ENCODE measurements around the gene TOR2A. TPM values are rescaled to one million over a fixed set of nuclear protein-coding genes. Genes with fewer than 3 reads are reported as not detected.

The TOR2A gene
- polyA plus RNA-seq, 1 donor (not counting 4 experiments of a cell fraction or from before 2014, with no cell fraction given): 2.3 TPM

GRCh38 chr9:127700594-127701255, 34.4 kb downstream of the TOR2A start:
- DNase-seq (ENCODE audit: low read depth, low spot score): no peak

GRCh38 chr9:127700140-127700539, 35.0 kb downstream of the TOR2A start:
- no peak for FAIRE-seq
- Histone ChIP-seq H3K27me3 (ENCODE audit: control insufficient read depth, extremely low read depth, insufficient read depth, low read length) (no peaks in the 10 kb centered on the region), H3K36me3 (ENCODE audit: control insufficient read depth in 2 of 2, extremely low read depth in 1 of 2, insufficient read depth in 2 of 2, low read length in 2 of 2) (no peaks in the 10 kb centered on the region), H2AFZ (ENCODE audit: control insufficient read depth, low read length) (no peak overlapping the region), H3K27ac (ENCODE audit: control insufficient read depth, insufficient read depth, low read length) (no peak overlapping the region), H3K4me3 (ENCODE audit: control insufficient read depth in 2 of 3, extremely low read depth in 1 of 3, insufficient read depth in 2 of 3, low read depth in 1 of 3, low read length in 3 of 3) (no peak overlapping the region), H3K4me2 (ENCODE audit: control insufficient read depth, extremely low read depth, insufficient read depth, low read depth, low read length) (no peak overlapping the region), H4K20me1 (ENCODE audit: control insufficient read depth, extremely low read depth, insufficient read depth, low read length) (no peaks in the 10 kb centered on the region), H3K9me3 (ENCODE audit: control insufficient read depth, low read depth, low read length) (no peaks in the 10 kb centered on the region), H3K9me1 (ENCODE audit: control insufficient read depth, extremely low read depth, insufficient read depth, low read length) (no peaks in the 10 kb centered on the region), H3K9ac (ENCODE audit: control insufficient read depth, extremely low read depth, insufficient read depth, low read length) (no peak overlapping the region), H3K79me2 (ENCODE audit: control insufficient read depth, insufficient read depth, low read length) (no peaks in the 10 kb centered on the region), H3K4me1 (ENCODE audit: control insufficient read depth, extremely low read depth, insufficient read depth, low read length) (peaks cover 4% of the 10 kb centered on the region)
- TF ChIP-seq CTCF (optimal IDR thresholded peaks at IDR 0.05 in 1 of 3, IDR thresholded peaks at IDR 0.05 in 1 of 3, conservative IDR thresholded peaks at IDR 0.05 in 1 of 3; ENCODE audit: extremely low read depth in 1 of 3, insufficient read depth in 2 of 3, low read length in 3 of 3) (no peak), EZH2 (IDR thresholded peaks at IDR 0.05; ENCODE audit: low read length) (no peak)
- dilution Hi-C loops (cut with MboI; ENCODE audit: extremely low pct_ligation_motif_present, low sequenced_read_pairs): no loop called here
- no peak for DNase-seq (ENCODE audit: low read depth, low spot score)

More at GRCh38 chr9:127700594-127701255, 34.4 kb downstream of the TOR2A start:
- Histone ChIP-seq H4K20me1 (ENCODE audit: control insufficient read depth, extremely low read depth, insufficient read depth, low read length) (no peaks in the 10 kb centered on the region), H3K4me1 (ENCODE audit: control insufficient read depth, extremely low read depth, insufficient read depth, low read length) (peaks cover 4% of the 10 kb centered on the region), H3K27ac (ENCODE audit: control insufficient read depth, insufficient read depth, low read length) (no peak overlapping the region), H3K36me3 (ENCODE audit: control insufficient read depth in 2 of 2, extremely low read depth in 1 of 2, insufficient read depth in 2 of 2, low read length in 2 of 2) (no peaks in the 10 kb centered on the region), H3K9me3 (ENCODE audit: control insufficient read depth, low read depth, low read length) (no peaks in the 10 kb centered on the region), H3K27me3 (ENCODE audit: control insufficient read depth, extremely low read depth, insufficient read depth, low read length) (no peaks in the 10 kb centered on the region), H3K4me3 (ENCODE audit: control insufficient read depth in 2 of 3, extremely low read depth in 1 of 3, insufficient read depth in 2 of 3, low read depth in 1 of 3, low read length in 3 of 3) (no peak overlapping the region), H3K9ac (ENCODE audit: control insufficient read depth, extremely low read depth, insufficient read depth, low read length) (no peak overlapping the region), H3K4me2 (ENCODE audit: control insufficient read depth, extremely low read depth, insufficient read depth, low read depth, low read length) (no peak overlapping the region), H3K79me2 (ENCODE audit: control insufficient read depth, insufficient read depth, low read length) (no peaks in the 10 kb centered on the region), H3K9me1 (ENCODE audit: control insufficient read depth, extremely low read depth, insufficient read depth, low read length) (no peaks in the 10 kb centered on the region), H2AFZ (ENCODE audit: control insufficient read depth, low read length) (no peak overlapping the region)
- TF ChIP-seq EZH2 (IDR thresholded peaks at IDR 0.05; ENCODE audit: low read length) (no peak), CTCF (optimal IDR thresholded peaks at IDR 0.05 in 1 of 3, IDR thresholded peaks at IDR 0.05 in 1 of 3, conservative IDR thresholded peaks at IDR 0.05 in 1 of 3; ENCODE audit: extremely low read depth in 1 of 3, insufficient read depth in 2 of 3, low read length in 3 of 3) (no peak)
- dilution Hi-C loops (cut with MboI; ENCODE audit: extremely low pct_ligation_motif_present, low sequenced_read_pairs): no loop called here
- FAIRE-seq: no peak
